WTC11 (cell line): ENCODE measurements around the gene TRIM69. TPM values are rescaled to one million over a fixed set of nuclear protein-coding genes. Genes with fewer than 3 reads are reported as not detected.

Experiments
- ATAC-seq: fragments of 200-7000 bp; cut with Tn5 transposase; 2 replicates; pipeline ENCODE4 v1.10.0; 2021; ENCODE audit warnings: mild to moderate bottlenecking, moderate library complexity
- CTCF ChIA-PET: fragments of 300-600 bp; sonication (Branson Sonifier 250); formaldehyde crosslinking; loops from one replicate; lab custom pipeline; 2021; ENCODE audit warnings: antibody characterized with exemption; lab: Charles Lee
- POLR2A ChIA-PET: fragments of 350-600 bp; sonication (Branson Sonifier 250); formaldehyde crosslinking; loops from one replicate; lab custom pipeline; 2021; ENCODE audit warnings: antibody characterized with exemption; lab: Charles Lee
- DNase-seq: peaks from one replicate; pipeline ENCODE4 v3.0.0; 2021; ENCODE audit warnings: low spot score
- H3K27ac Mint-ChIP-seq: 2 replicates; pipeline ENCODE4 v1.8.0; 2021; ENCODE audit warnings: mixed read lengths
- H3K27me3 Mint-ChIP-seq: 2 replicates; pipeline ENCODE4 v1.8.0; 2021; ENCODE audit warnings: low read depth, mild to moderate bottlenecking, moderate library complexity, mixed read lengths
- H3K36me3 Mint-ChIP-seq: 2 replicates; pipeline ENCODE4 v1.8.0; 2021; ENCODE audit warnings: mixed read lengths
- H3K4me1 Mint-ChIP-seq: 2 replicates; pipeline ENCODE4 v1.8.0; 2022; ENCODE audit warnings: mixed read lengths
- H3K4me3 Mint-ChIP-seq: 2 replicates; pipeline ENCODE4 v1.8.0; 2021; ENCODE audit warnings: mild to moderate bottlenecking, moderate library complexity, mixed read lengths
- H3K9me3 Mint-ChIP-seq: 2 replicates; pipeline ENCODE4 v1.8.0; 2021; ENCODE audit warnings: mixed read lengths
- ATF1 ChIP-seq: sonication (generic); formaldehyde crosslinking; IDR thresholded peaks from 2 replicates; pipeline ENCODE4 v1.8.1; 2023; ENCODE audit warnings: mild to moderate bottlenecking, moderate library complexity, missing genetic modification reagents
- ELF4 ChIP-seq: sonication (generic); formaldehyde crosslinking; IDR thresholded peaks from 2 replicates; pipeline ENCODE4 v1.8.1; 2022; ENCODE audit warnings: low read depth, mild to moderate bottlenecking, moderate library complexity, missing genetic modification reagents
- EMX1 ChIP-seq: fragments of 250-450 bp; sonication (Bioruptor Pico); IDR thresholded peaks from 2 replicates; pipeline ENCODE4 v1.8.0; 2021; ENCODE audit warnings: mild to moderate bottlenecking
- ESRRA ChIP-seq: sonication (generic); formaldehyde crosslinking; IDR thresholded peaks from 2 replicates; pipeline ENCODE4 v1.8.1; 2022; ENCODE audit warnings: mild to moderate bottlenecking, missing genetic modification reagents, borderline replicate concordance
- FOXJ3 ChIP-seq: sonication (generic); formaldehyde crosslinking; IDR thresholded peaks from 2 replicates; pipeline ENCODE4 v1.9.0; 2021; ENCODE audit warnings: missing genetic modification reagents, mild to moderate bottlenecking, borderline replicate concordance
- FOXK1 ChIP-seq: sonication (generic); formaldehyde crosslinking; IDR thresholded peaks from 2 replicates; pipeline ENCODE4 v1.8.0; 2022; ENCODE audit warnings: mild to moderate bottlenecking, moderate library complexity, missing genetic modification reagents
- IRF2 ChIP-seq: sonication (generic); formaldehyde crosslinking; IDR thresholded peaks from 2 replicates; pipeline ENCODE4 v1.8.0; 2022; ENCODE audit warnings: low read depth, missing genetic modification reagents, borderline replicate concordance
- JAZF1 ChIP-seq: fragments of 250-450 bp; sonication (Bioruptor Pico); IDR thresholded peaks from 2 replicates; pipeline ENCODE4 v1.9.0; 2021; ENCODE audit warnings: moderate library complexity, mild to moderate bottlenecking, inconsistent platforms
- JUN ChIP-seq: sonication (generic); formaldehyde crosslinking; IDR thresholded peaks from 2 replicates; pipeline ENCODE4 v1.8.0; 2023; ENCODE audit warnings: mild to moderate bottlenecking, missing genetic modification reagents
- NFYB ChIP-seq: sonication (generic); formaldehyde crosslinking; conservative IDR thresholded peaks from 2 replicates; pipeline ENCODE4 v1.8.0; 2022; ENCODE audit warnings: low read depth, missing genetic modification reagents
- TCF7 ChIP-seq: sonication (generic); formaldehyde crosslinking; IDR thresholded peaks from 2 replicates; pipeline ENCODE4 v1.8.0; 2022; ENCODE audit warnings: mild to moderate bottlenecking, low read depth, missing genetic modification reagents, moderate library complexity
- TEAD4 ChIP-seq: sonication (generic); formaldehyde crosslinking; IDR thresholded peaks from 2 replicates; pipeline ENCODE4 v1.8.0; 2022; ENCODE audit warnings: mild to moderate bottlenecking, missing genetic modification reagents
- ZNF121 ChIP-seq: sonication (generic); formaldehyde crosslinking; IDR thresholded peaks from 2 replicates; pipeline ENCODE4 v1.8.0; 2023; ENCODE audit warnings: missing genetic modification reagents
- ZNF263 ChIP-seq: sonication (generic); formaldehyde crosslinking; IDR thresholded peaks from 2 replicates; pipeline ENCODE4 v1.8.1; 2022; ENCODE audit warnings: low read depth, mild to moderate bottlenecking, moderate library complexity, missing genetic modification reagents
- ZNF396 ChIP-seq: fragments of 250-450 bp; sonication (Bioruptor Pico); IDR thresholded peaks from 2 replicates; pipeline ENCODE4 v1.8.0; 2021; ENCODE audit warnings: mild to moderate bottlenecking, moderate library complexity, borderline replicate concordance
- total RNA-seq: library from RNA; stranded (reverse); gene quantifications from 3 replicates; pipeline ENCODE4 v1.2.3, GENCODE V29; 2021
- TF ChIP-seq, protein P1 (sequence below): sonication (generic); formaldehyde crosslinking; IDR thresholded peaks from 2 replicates; pipeline ENCODE4 v1.8.1; 2023; ENCODE audit warnings: mild to moderate bottlenecking, missing genetic modification reagents
- TF ChIP-seq, protein P2 (sequence below): sonication (generic); formaldehyde crosslinking; IDR thresholded peaks from 2 replicates; pipeline ENCODE4 v1.8.1; 2022; ENCODE audit warnings: low read depth, missing genetic modification reagents, borderline replicate concordance
- TF ChIP-seq, protein P3 (sequence below): sonication (generic); formaldehyde crosslinking; IDR thresholded peaks from 2 replicates; pipeline ENCODE4 v1.8.0; 2023; ENCODE audit warnings: missing genetic modification reagents
- TF ChIP-seq, protein P4 (sequence below): sonication (generic); formaldehyde crosslinking; conservative IDR thresholded peaks from 2 replicates; pipeline ENCODE4 v1.8.1; 2023; ENCODE audit warnings: mild to moderate bottlenecking, low read depth, missing genetic modification reagents, moderate library complexity
- TF ChIP-seq, protein P5 (sequence below): sonication (generic); formaldehyde crosslinking; IDR thresholded peaks from 2 replicates; pipeline ENCODE4 v1.8.0; 2022; ENCODE audit warnings: mild to moderate bottlenecking, missing genetic modification reagents
- TF ChIP-seq, protein P6 (sequence below): fragments of 250-450 bp; sonication (Bioruptor Pico); IDR thresholded peaks from 2 replicates; pipeline ENCODE4 v1.8.0; 2021; ENCODE audit warnings: mild to moderate bottlenecking
- TF ChIP-seq, protein P7 (sequence below): sonication (generic); formaldehyde crosslinking; IDR thresholded peaks from 2 replicates; pipeline ENCODE4 v1.8.0; 2022; ENCODE audit warnings: mild to moderate bottlenecking, missing genetic modification reagents
- TF ChIP-seq, protein P8 (sequence below): sonication (generic); formaldehyde crosslinking; IDR thresholded peaks from 2 replicates; pipeline ENCODE4 v1.8.0; 2023; ENCODE audit warnings: missing genetic modification reagents, mild to moderate bottlenecking, borderline replicate concordance

The TRIM69 gene
- total RNA-seq, 1 experiment from 2014 or later = 10.4 TPM

DNA sequence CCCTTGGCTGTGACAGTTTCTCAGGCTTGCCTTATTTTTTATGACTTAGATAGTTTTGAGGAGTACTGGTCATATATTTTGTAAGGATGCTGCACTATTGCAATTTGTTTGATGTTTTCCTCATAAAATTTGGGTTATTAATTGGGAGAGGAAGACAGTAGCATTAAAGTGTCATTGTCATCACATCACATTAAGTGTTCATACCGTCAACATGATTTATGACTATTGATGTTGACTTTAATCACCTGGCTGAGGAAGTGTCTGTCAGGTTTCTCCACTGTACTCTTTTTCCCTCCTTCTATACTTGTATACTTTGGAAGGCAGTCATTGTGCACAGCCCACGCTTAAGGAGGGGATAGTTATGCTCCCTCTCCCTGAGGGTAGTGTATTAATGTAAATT, 26.9 kb downstream of the TRIM69 start:
- peaks cover 6% of the 10 kb centered on the region; the same call in 1 of the 2 replicates for H3K9me3 Mint-ChIP-seq
- H3K27me3 Mint-ChIP-seq = peaks cover 15% of the 10 kb centered on the region
- CTCF ChIA-PET = no interaction called here
- no peaks in the 10 kb centered on the region for H3K36me3 Mint-ChIP-seq
- POLR2A ChIA-PET = no interaction called here
- no peak overlapping the region for H3K4me3 Mint-ChIP-seq
- H3K27ac Mint-ChIP-seq = no peak overlapping the region
- TF ChIP-seq, protein P1, sequence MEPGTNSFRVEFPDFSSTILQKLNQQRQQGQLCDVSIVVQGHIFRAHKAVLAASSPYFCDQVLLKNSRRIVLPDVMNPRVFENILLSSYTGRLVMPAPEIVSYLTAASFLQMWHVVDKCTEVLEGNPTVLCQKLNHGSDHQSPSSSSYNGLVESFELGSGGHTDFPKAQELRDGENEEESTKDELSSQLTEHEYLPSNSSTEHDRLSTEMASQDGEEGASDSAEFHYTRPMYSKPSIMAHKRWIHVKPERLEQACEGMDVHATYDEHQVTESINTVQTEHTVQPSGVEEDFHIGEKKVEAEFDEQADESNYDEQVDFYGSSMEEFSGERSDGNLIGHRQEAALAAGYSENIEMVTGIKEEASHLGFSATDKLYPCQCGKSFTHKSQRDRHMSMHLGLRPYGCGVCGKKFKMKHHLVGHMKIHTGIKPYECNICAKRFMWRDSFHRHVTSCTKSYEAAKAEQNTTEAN (CRISPR knock-in tag) = no peak
- TF ChIP-seq ZNF121 (no peak), TEAD4 (CRISPR knock-in tag) (no peak), FOXK1 (CRISPR knock-in tag) (no peak), ATF1 (CRISPR knock-in tag) (no peak), JUN (CRISPR knock-in tag) (no peak), NFYB (no peak), ZNF396 (CRISPR knock-in tag) (no peak), IRF2 (CRISPR knock-in tag) (no peak)
- TF ChIP-seq, protein P2, sequence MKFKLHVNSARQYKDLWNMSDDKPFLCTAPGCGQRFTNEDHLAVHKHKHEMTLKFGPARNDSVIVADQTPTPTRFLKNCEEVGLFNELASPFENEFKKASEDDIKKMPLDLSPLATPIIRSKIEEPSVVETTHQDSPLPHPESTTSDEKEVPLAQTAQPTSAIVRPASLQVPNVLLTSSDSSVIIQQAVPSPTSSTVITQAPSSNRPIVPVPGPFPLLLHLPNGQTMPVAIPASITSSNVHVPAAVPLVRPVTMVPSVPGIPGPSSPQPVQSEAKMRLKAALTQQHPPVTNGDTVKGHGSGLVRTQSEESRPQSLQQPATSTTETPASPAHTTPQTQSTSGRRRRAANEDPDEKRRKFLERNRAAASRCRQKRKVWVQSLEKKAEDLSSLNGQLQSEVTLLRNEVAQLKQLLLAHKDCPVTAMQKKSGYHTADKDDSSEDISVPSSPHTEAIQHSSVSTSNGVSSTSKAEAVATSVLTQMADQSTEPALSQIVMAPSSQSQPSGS (CRISPR knock-in tag) = no peak
- TF ChIP-seq, protein P3, sequence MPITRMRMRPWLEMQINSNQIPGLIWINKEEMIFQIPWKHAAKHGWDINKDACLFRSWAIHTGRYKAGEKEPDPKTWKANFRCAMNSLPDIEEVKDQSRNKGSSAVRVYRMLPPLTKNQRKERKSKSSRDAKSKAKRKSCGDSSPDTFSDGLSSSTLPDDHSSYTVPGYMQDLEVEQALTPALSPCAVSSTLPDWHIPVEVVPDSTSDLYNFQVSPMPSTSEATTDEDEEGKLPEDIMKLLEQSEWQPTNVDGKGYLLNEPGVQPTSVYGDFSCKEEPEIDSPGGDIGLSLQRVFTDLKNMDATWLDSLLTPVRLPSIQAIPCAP (CRISPR knock-in tag) = no peak
- TF ChIP-seq, protein P4, sequence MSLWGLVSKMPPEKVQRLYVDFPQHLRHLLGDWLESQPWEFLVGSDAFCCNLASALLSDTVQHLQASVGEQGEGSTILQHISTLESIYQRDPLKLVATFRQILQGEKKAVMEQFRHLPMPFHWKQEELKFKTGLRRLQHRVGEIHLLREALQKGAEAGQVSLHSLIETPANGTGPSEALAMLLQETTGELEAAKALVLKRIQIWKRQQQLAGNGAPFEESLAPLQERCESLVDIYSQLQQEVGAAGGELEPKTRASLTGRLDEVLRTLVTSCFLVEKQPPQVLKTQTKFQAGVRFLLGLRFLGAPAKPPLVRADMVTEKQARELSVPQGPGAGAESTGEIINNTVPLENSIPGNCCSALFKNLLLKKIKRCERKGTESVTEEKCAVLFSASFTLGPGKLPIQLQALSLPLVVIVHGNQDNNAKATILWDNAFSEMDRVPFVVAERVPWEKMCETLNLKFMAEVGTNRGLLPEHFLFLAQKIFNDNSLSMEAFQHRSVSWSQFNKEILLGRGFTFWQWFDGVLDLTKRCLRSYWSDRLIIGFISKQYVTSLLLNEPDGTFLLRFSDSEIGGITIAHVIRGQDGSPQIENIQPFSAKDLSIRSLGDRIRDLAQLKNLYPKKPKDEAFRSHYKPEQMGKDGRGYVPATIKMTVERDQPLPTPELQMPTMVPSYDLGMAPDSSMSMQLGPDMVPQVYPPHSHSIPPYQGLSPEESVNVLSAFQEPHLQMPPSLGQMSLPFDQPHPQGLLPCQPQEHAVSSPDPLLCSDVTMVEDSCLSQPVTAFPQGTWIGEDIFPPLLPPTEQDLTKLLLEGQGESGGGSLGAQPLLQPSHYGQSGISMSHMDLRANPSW (CRISPR knock-in tag) = no peak
- TF ChIP-seq, all 79 proteins: peak for 0
- H3K4me1 Mint-ChIP-seq = no peaks in the 10 kb centered on the region
- DNase-seq (no peak), ATAC-seq (no peak)

DNA sequence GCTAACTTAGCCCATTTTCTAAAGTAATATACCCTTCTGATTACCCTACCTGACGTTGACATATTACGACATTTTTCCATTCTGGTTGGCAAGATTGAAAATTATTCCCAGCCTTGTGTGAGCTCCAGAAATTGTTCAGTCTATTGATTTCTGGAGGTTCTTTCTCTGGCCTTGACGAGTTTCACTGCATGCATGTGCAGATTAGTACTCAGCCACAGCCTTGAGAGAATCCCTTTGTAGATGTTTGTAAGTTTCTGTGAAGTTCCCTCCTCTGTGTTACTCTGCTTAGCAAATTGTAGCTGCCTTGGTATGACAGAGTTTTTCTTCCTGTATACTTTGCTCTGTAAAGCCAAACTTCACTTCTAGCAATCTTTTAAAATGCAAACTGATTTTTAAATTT, 27.5 kb downstream of the TRIM69 start:
- Mint-ChIP-seq H3K4me3 (no peak overlapping the region), H3K27me3 (peaks cover 10% of the 10 kb centered on the region), H3K4me1 (no peaks in the 10 kb centered on the region), H3K27ac (no peak overlapping the region), H3K36me3 (no peaks in the 10 kb centered on the region), H3K9me3 (peaks cover 9% of the 10 kb centered on the region)
- DNase-seq = no peak
- CTCF ChIA-PET = interaction anchor here (1.4 kb wide), 1 partner anchor 100 kb away, joined by 4 read pairs; the partner anchor contains the start of gene SPG11
- ATAC-seq = no peak
- POLR2A ChIA-PET = no interaction called here
- TF ChIP-seq TCF7 (CRISPR knock-in tag) = no peak
- TF ChIP-seq JAZF1 (CRISPR knock-in tag) = no peak
- no peak for TF ChIP-seq ZNF263
- TF ChIP-seq, protein P5, sequence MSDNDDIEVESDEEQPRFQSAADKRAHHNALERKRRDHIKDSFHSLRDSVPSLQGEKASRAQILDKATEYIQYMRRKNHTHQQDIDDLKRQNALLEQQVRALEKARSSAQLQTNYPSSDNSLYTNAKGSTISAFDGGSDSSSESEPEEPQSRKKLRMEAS (CRISPR knock-in tag) = no peak
- no peak for TF ChIP-seq TEAD4 (CRISPR knock-in tag)
- TF ChIP-seq FOXJ3 (CRISPR knock-in tag) = no peak
- TF ChIP-seq, protein P6, sequence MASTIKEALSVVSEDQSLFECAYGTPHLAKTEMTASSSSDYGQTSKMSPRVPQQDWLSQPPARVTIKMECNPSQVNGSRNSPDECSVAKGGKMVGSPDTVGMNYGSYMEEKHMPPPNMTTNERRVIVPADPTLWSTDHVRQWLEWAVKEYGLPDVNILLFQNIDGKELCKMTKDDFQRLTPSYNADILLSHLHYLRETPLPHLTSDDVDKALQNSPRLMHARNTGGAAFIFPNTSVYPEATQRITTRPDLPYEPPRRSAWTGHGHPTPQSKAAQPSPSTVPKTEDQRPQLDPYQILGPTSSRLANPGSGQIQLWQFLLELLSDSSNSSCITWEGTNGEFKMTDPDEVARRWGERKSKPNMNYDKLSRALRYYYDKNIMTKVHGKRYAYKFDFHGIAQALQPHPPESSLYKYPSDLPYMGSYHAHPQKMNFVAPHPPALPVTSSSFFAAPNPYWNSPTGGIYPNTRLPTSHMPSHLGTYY = no peak
- no peak for TF ChIP-seq ESRRA (CRISPR knock-in tag)
- TF ChIP-seq, protein P7, sequence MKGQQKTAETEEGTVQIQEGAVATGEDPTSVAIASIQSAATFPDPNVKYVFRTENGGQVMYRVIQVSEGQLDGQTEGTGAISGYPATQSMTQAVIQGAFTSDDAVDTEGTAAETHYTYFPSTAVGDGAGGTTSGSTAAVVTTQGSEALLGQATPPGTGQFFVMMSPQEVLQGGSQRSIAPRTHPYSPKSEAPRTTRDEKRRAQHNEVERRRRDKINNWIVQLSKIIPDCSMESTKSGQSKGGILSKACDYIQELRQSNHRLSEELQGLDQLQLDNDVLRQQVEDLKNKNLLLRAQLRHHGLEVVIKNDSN = no peak
- TF ChIP-seq, protein P8, sequence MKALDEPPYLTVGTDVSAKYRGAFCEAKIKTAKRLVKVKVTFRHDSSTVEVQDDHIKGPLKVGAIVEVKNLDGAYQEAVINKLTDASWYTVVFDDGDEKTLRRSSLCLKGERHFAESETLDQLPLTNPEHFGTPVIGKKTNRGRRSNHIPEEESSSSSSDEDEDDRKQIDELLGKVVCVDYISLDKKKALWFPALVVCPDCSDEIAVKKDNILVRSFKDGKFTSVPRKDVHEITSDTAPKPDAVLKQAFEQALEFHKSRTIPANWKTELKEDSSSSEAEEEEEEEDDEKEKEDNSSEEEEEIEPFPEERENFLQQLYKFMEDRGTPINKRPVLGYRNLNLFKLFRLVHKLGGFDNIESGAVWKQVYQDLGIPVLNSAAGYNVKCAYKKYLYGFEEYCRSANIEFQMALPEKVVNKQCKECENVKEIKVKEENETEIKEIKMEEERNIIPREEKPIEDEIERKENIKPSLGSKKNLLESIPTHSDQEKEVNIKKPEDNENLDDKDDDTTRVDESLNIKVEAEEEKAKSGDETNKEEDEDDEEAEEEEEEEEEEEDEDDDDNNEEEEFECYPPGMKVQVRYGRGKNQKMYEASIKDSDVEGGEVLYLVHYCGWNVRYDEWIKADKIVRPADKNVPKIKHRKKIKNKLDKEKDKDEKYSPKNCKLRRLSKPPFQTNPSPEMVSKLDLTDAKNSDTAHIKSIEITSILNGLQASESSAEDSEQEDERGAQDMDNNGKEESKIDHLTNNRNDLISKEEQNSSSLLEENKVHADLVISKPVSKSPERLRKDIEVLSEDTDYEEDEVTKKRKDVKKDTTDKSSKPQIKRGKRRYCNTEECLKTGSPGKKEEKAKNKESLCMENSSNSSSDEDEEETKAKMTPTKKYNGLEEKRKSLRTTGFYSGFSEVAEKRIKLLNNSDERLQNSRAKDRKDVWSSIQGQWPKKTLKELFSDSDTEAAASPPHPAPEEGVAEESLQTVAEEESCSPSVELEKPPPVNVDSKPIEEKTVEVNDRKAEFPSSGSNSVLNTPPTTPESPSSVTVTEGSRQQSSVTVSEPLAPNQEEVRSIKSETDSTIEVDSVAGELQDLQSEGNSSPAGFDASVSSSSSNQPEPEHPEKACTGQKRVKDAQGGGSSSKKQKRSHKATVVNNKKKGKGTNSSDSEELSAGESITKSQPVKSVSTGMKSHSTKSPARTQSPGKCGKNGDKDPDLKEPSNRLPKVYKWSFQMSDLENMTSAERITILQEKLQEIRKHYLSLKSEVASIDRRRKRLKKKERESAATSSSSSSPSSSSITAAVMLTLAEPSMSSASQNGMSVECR = no peak
- TF ChIP-seq ELF4 (CRISPR knock-in tag) = no peak
- no peak for TF ChIP-seq EMX1 (CRISPR knock-in tag)
